Transverse colon (tissue), 4 donors: Measurements from ENCODE around the gene CDCA5. TPM values are rescaled to one million over a fixed set of nuclear protein-coding genes. Genes with fewer than 3 reads are reported as not detected.

Source experiments
- DNase-seq: peaks from one replicate; pipeline ENCODE4 v3.0.0-alpha.2; 2019
- H3K27ac ChIP-seq, 4 donors: fragments of 200-600 bp; sonication (generic); 2 replicates each; pipeline ENCODE4 v1.5.1; 2016 to 2018; ENCODE audit warnings: inconsistent platforms in 4 of 4
- H3K27me3 ChIP-seq: fragments of 200-600 bp; sonication (generic); 2 replicates; pipeline ENCODE4 v1.5.1; 2017; ENCODE audit warnings: inconsistent platforms
- H3K36me3 ChIP-seq, 4 donors: fragments of 200-600 bp; sonication (generic); 2 replicates each; pipeline ENCODE4 v1.5.1; 2017 to 2019; ENCODE audit warnings: inconsistent platforms in 4 of 4
- H3K4me1 ChIP-seq, 4 donors: fragments of 200-600 bp; sonication (generic); 2 replicates each; pipeline ENCODE4 v1.5.1; 2017 to 2020; ENCODE audit warnings: inconsistent platforms in 4 of 4
- H3K4me3 ChIP-seq, 4 donors: fragments of 200-600 bp; sonication (generic); 1 replicate in 1 of 4; 2 replicates in 3 of 4; pipeline versions ENCODE4 v1.5.1 to v1.6.1; 2017 to 2019; ENCODE audit warnings: inconsistent platforms in 4 of 4
- H3K9me3 ChIP-seq, 2 donors: fragments of 200-600 bp; sonication (generic); 2 replicates each; pipeline ENCODE4 v1.5.1; 2017 to 2019; ENCODE audit warnings: inconsistent platforms in 2 of 2
- CTCF ChIP-seq, 5 experiments: fragments of 200-600 bp in 3 of 5; fragments of 450-650 bp in 2 of 5; sonication (generic) in 3 of 5; IDR thresholded peaks; 1 replicate in 2 of 5; 2 replicates in 3 of 5; pipeline ENCODE4 v1.5.1; 2016 to 2017; ENCODE audit warnings: antibody characterized with exemption in 5 of 5, inconsistent platforms in 3 of 5, mild to moderate bottlenecking in 2 of 5, moderate library complexity in 1 of 5
- EP300 ChIP-seq: sonication (generic); formaldehyde crosslinking; IDR thresholded peaks from one replicate; pipeline ENCODE4 v1.6.1; 2017; ENCODE audit warnings: antibody characterized with exemption, low read depth
- POLR2A ChIP-seq: fragments of 450-650 bp; IDR thresholded peaks from one replicate; pipeline ENCODE4 v1.6.1; 2016; ENCODE audit warnings: antibody characterized with exemption, mild to moderate bottlenecking, moderate library complexity
- POLR2AphosphoS5 ChIP-seq, 3 donors: sonication (generic); formaldehyde crosslinking; IDR thresholded peaks; one replicate each; pipeline ENCODE4 v1.6.1; 2016; ENCODE audit warnings: antibody characterized with exemption in 3 of 3
- WGBS, 2 donors: methylation state at CpG; one replicate each; pipeline ENCODE4 v1.1.5; 2018; ENCODE audit warnings: low coverage in 1 of 2; 5-methylcytosine and 5-hydroxymethylcytosine counted together
- in situ Hi-C, 4 donors: fragments of 200-750 bp; cut with MboI; loops; one replicate each; pipeline versions ENCODE4 v1.15.0 to v1.15.1; 2017; ENCODE audit warnings: low sequenced_read_pairs in 3 of 4, low pct_ligation_motif_present in 1 of 4, low pct_unique_long_range_greater_than_20kb in 1 of 4
- intact Hi-C: fragments of 100-400 bp; cut with DNase I; formaldehyde crosslinking; loops from one replicate; pipeline ENCODE4 v1.15.1; 2023; ENCODE audit warnings: low total_unique reads
- small RNA-seq, 4 donors: library from RNA; depleted of rRNA; stranded (forward); fragments of <200 nt; gene quantifications; one replicate each; pipeline ENCODE3, GENCODE V24; 2016
- total RNA-seq, 4 donors: library from RNA; depleted of rRNA; stranded (reverse); fragments of >200 nt; gene quantifications; one replicate each; pipeline ENCODE4 v1.1.0, GENCODE V29; 2016

CDCA5 gene
- total RNA-seq, 4 donors from 2014 or later = 1.9 to 2.6 (median 2.5) TPM; not detected in 1

- H3K27me3 ChIP-seq = no peaks in the 10 kb centered on the region
- no peaks in the 10 kb centered on the region for H3K9me3 ChIP-seq
- in situ Hi-C loops = no loop called here
- H3K4me3 ChIP-seq = no peak overlapping the region
- peaks cover 0 to 39% (median 14%) of the 10 kb centered on the region in 4 donors for H3K36me3 ChIP-seq
- no peak for DNase-seq
- peaks cover 0 to 4% (median under 1%) of the 10 kb centered on the region in 4 donors for H3K4me1 ChIP-seq
- TF ChIP-seq POLR2AphosphoS5 (IDR thresholded peaks at IDR 0.05) = no peak
- no peak for TF ChIP-seq CTCF (IDR thresholded peaks at IDR 0.05)
- TF ChIP-seq EP300 = no peak
- no peak for TF ChIP-seq POLR2A
- H3K27ac ChIP-seq = no peak overlapping the region
- intact Hi-C loops = no loop called here
- WGBS, 2 donors = 81% methylated on average over 2 of the region's 2 CpGs; no CpG with 5 or more reads in 1 of the 2 donors
Measured at GRCh38 chr11:65034423-65034822, 49.4 kb downstream of the CDCA5 start.

- peaks cover 12 to 20% (median 14%) of the 10 kb centered on the region in 4 donors for H3K4me1 ChIP-seq
- H3K27ac ChIP-seq = no peak overlapping the region
- intact Hi-C loops = no loop called here
- no peak for TF ChIP-seq POLR2AphosphoS5 (IDR thresholded peaks at IDR 0.05)
- no peak for TF ChIP-seq CTCF (IDR thresholded peaks at IDR 0.05)
- TF ChIP-seq POLR2A = no peak
- TF ChIP-seq EP300 = no peak
- H3K9me3 ChIP-seq = no peaks in the 10 kb centered on the region
- peaks cover 0 to 39% (median 11%) of the 10 kb centered on the region in 4 donors for H3K36me3 ChIP-seq
- in situ Hi-C loops = no loop called here
- H3K27me3 ChIP-seq = no peaks in the 10 kb centered on the region
- WGBS, 2 donors = 79% methylated on average over 13 of the region's 13 CpGs; no CpG with 5 or more reads in 1 of the 2 donors
- H3K4me3 ChIP-seq = no peak overlapping the region
- no peak for DNase-seq
Measured at GRCh38 chr11:65032216-65032615, 51.6 kb downstream of the CDCA5 start.

Small RNA genes within 50 kb of the gene (small RNA-seq; reads per million reads assigned to genes)
- gene SNX15 = 0 reads per million in 4 donors

Other genes starting within 250 kb of the CDCA5 start
- gene CDC42BPG, start 239.4 kb downstream of the CDCA5 start, total RNA-seq = 10 to 100 TPM; 32.6 to 82.3 (median 46.9) TPM
- 100 to 1,000 TPM in 2 of 4 donors, 10 to 100 TPM in 2; 67.9 to 202 (median 116) TPM for gene EHD1, start 205.4 kb downstream of the CDCA5 start, total RNA-seq
- gene ATG2A, start 166.8 kb downstream of the CDCA5 start, total RNA-seq = 10 to 100 TPM; 30.1 to 82.3 (median 46.4) TPM
- gene PPP2R5B, start 159.4 kb downstream of the CDCA5 start, total RNA-seq = 10 to 100 TPM; 16.7 to 38.1 (median 26.8) TPM
- 1 to 10 TPM in 1 of 4 donors, not detected in 3; 6.0 TPM for gene GPHA2, start 148.1 kb downstream of the CDCA5 start, total RNA-seq
- not detected for gene MAJIN, start 111.9 kb downstream of the CDCA5 start, total RNA-seq
- 10 to 100 TPM in 3 of 4 donors, 1 to 10 TPM in 1; 4.0 to 13.9 (median 11.2) TPM for gene BATF2, start 87.1 kb downstream of the CDCA5 start, total RNA-seq
- 100 to 1,000 TPM in 1 of 4 donors, 10 to 100 TPM in 3; 28.4 to 147 (median 85.8) TPM for gene ARL2, start 69.9 kb downstream of the CDCA5 start, total RNA-seq
- 10 to 100 TPM in 3 of 4 donors, 1 to 10 TPM in 1; 1.9 to 53.3 (median 35.9) TPM for gene SNX15, start 56.6 kb downstream of the CDCA5 start, total RNA-seq
- gene SAC3D1, start 42.8 kb downstream of the CDCA5 start, total RNA-seq = 100 to 1,000 TPM in 1 of 4 donors, 10 to 100 TPM in 2, 1 to 10 TPM in 1; 3.7 to 105 (median 12.9) TPM
- gene NAALADL1, start 25.5 kb downstream of the CDCA5 start, total RNA-seq = 100 to 1,000 TPM in 1 of 4 donors, 10 to 100 TPM in 2, not detected in 1; 13.8 to 105 (median 75.6) TPM
- gene ZFPL1, start 182 bp upstream of the CDCA5 start, total RNA-seq = 100 to 1,000 TPM in 1 of 4 donors, 10 to 100 TPM in 3; 44.5 to 105 (median 64.2) TPM
- gene VPS51, start 12.2 kb upstream of the CDCA5 start, total RNA-seq = 100 to 1,000 TPM; 252 to 560 (median 437) TPM
- gene TM7SF2, start 27.8 kb upstream of the CDCA5 start, total RNA-seq = 10 to 100 TPM; 29.4 to 59.5 (median 42.3) TPM
- gene ZNHIT2, start 33.7 kb upstream of the CDCA5 start, total RNA-seq = 10 to 100 TPM in 3 of 4 donors, 1 to 10 TPM in 1; 9.6 to 40.8 (median 12.2) TPM
- gene FAU, start 38.1 kb upstream of the CDCA5 start, total RNA-seq = 100 to 1,000 TPM; 594 to 986 (median 662) TPM
- gene MRPL49, start 38.3 kb upstream of the CDCA5 start, total RNA-seq = 100 to 1,000 TPM in 1 of 4 donors, 10 to 100 TPM in 3; 10.5 to 119 (median 60.9) TPM
- gene SYVN1, start 50.5 kb upstream of the CDCA5 start, total RNA-seq = 10 to 100 TPM; 20.5 to 72.6 (median 51.9) TPM
- gene SPDYC, start 86.2 kb upstream of the CDCA5 start, total RNA-seq = not detected
- gene CAPN1, start 97.9 kb upstream of the CDCA5 start, total RNA-seq = 1,000 to 10,000 TPM in 1 of 4 donors, 100 to 1,000 TPM in 3; 211 to 1,179 (median 376) TPM
- gene POLA2, start 177.9 kb upstream of the CDCA5 start, total RNA-seq = 10 to 100 TPM in 1 of 4 donors, 1 to 10 TPM in 3; 3.0 to 17.5 (median 6.2) TPM
- 10 to 100 TPM in 3 of 4 donors, 1 to 10 TPM in 1; 9.1 to 22.7 (median 14.5) TPM for gene CDC42EP2, start 230.8 kb upstream of the CDCA5 start, total RNA-seq
- 10 to 100 TPM; 29.1 to 50.9 (median 37.6) TPM for gene DPF2, start 249.8 kb upstream of the CDCA5 start, total RNA-seq